ENCODE results near the gene DCLK1. TPM values are rescaled to one million over a fixed set of nuclear protein-coding genes. Genes with fewer than 3 reads are reported as not detected.

The DCLK1 gene
- total and polyA plus RNA-seq, 10 of the 15 experiments (the other 5 are each of a cell fraction or from before 2014, with no cell fraction given), result not detected

DNA sequence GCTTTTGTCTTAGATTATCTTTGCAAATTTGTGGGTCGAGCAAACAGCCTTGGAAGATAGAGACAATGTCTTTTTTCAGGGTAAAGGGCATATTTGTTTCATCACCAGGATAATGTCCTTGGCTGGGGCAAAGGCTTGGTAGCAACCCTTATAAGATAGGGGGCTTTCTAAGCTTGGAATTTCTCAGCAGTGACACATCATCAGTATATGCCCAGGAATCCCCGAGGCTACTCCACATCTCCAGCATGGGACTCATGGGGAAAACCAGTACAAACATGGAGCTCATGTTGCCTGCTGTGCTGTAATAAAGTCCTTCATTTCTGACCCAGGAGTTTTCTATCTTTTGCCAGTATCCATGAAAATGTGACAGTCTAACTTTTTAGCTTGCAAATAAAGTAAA is 77.1 kb downstream of the DCLK1 start (continued):
- TF ChIP-seq SIN3A (IDR thresholded peaks at IDR 0.05; ENCODE audit: low read depth, low read length), result no peak
- no peak for TF ChIP-seq ZNF384 (IDR thresholded peaks at IDR 0.05; ENCODE audit: borderline replicate concordance, low read depth, low read length)
- TF ChIP-seq IKZF2 (IDR thresholded peaks at IDR 0.05), result no peak

DNA sequence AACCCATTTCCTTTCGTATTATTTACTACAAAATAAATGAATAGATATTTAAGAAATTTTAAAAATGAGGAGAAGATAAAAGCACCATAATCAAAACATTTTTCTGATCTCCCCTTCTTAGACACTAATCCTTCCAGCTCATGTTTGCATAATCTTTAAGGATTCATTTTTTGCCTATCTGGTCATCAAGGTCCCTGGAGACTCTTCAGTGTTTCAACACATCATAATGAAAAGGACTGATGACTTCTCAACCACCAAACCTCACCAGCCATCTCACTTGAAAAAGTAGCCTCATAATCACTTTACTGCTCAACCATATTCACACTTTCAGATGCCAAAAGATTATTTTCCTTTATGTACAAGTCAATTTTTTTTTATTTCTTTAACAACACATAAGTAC is 80.1 kb downstream of the DCLK1 start:
- FAIRE-seq, result no peak
- Histone ChIP-seq H3K27me3 (replicated peaks in 1 of 2; ENCODE audit: control insufficient read depth in 2 of 2, insufficient read depth in 2 of 2, low read length in 1 of 2) (no peaks in the 10 kb centered on the region), H3K79me2 (ENCODE audit: control insufficient read depth, insufficient read depth, low read length) (no peaks in the 10 kb centered on the region), H3K9ac (ENCODE audit: control insufficient read depth, insufficient read depth, low read length) (no peak overlapping the region), H3K4me1 (ENCODE audit: control insufficient read depth, insufficient read depth, low read length) (no peaks in the 10 kb centered on the region), H3K4me2 (ENCODE audit: control insufficient read depth, insufficient read depth) (no peak overlapping the region), H3K9me3 (replicated peaks; ENCODE audit: control insufficient read depth, insufficient read depth, low read length) (no peaks in the 10 kb centered on the region), H3K4me3 (no peak overlapping the region), H4K20me1 (ENCODE audit: control insufficient read depth, insufficient read depth) (no peaks in the 10 kb centered on the region), H2AFZ (ENCODE audit: control insufficient read depth, low read depth, low read length) (no peak overlapping the region), H3K27ac (ENCODE audit: control insufficient read depth, insufficient read depth) (no peak overlapping the region), H3K36me3 (ENCODE audit: control insufficient read depth in 2 of 2, insufficient read depth in 2 of 2, low read length in 1 of 2) (no peaks in the 10 kb centered on the region)
- ChIA-PET SMC1A (ENCODE audit: uncharacterized antibody, unreplicated experiment) (no interaction called here), RAD21 (ENCODE audit: unreplicated experiment) (no interaction called here), POLR2A (no interaction called here), CTCF (no interaction called here)
- ATAC-seq, result no peak
- in situ Hi-C loops (cut with MboI) (no loop called here), intact Hi-C loops (cut with micrococcal nuclease; ENCODE audit: unreplicated experiment) (no loop called here)
- 7% methylated on average over 1 of the region's 1 CpG for WGBS (ENCODE audit: insufficient coverage, insufficient replicate concordance, low lambda C conversion rate, missing lambda C conversion rate)
- DNase-seq (ENCODE audit: low read depth, low spot score), result no peak
- BruUV-seq (replicated peaks), result no TSS peak
- no peak for TF ChIP-seq MEF2B (IDR thresholded peaks at IDR 0.05; ENCODE audit: partially characterized antibody, poor library complexity, severe bottlenecking)
- TF ChIP-seq ESRRA (IDR thresholded peaks at IDR 0.05; ENCODE audit: low read length), result no peak
- TF ChIP-seq RCOR1 (conservative IDR thresholded peaks at IDR 0.05; ENCODE audit: low read depth, low read length), result no peak
- TF ChIP-seq EP300 (IDR thresholded peaks at IDR 0.05; ENCODE audit: borderline replicate concordance in 1 of 2, control insufficient read depth in 1 of 2, low read depth in 2 of 2, low read length in 2 of 2), result no peak
- TF ChIP-seq CHD4 (IDR thresholded peaks at IDR 0.05), result no peak
- no peak for TF ChIP-seq CEBPB (IDR thresholded peaks at IDR 0.05; ENCODE audit: borderline replicate concordance in 1 of 2, low read depth in 2 of 2, low read length in 2 of 2)
- TF ChIP-seq CUX1 (IDR thresholded peaks at IDR 0.05; ENCODE audit: insufficient replicate concordance, low read depth, low read length), result no peak
- no peak for TF ChIP-seq ZNF207 (IDR thresholded peaks at IDR 0.05; ENCODE audit: borderline replicate concordance)
- TF ChIP-seq SIN3A (IDR thresholded peaks at IDR 0.05; ENCODE audit: low read depth, low read length), result no peak
- TF ChIP-seq CBX3 (IDR thresholded peaks at IDR 0.05; ENCODE audit: borderline replicate concordance, low read depth), result no peak
- TF ChIP-seq JUND (IDR thresholded peaks at IDR 0.05; ENCODE audit: low read depth, low read length), result no peak
- TF ChIP-seq E2F8 (IDR thresholded peaks at IDR 0.05; ENCODE audit: low read depth, partially characterized antibody), result no peak
- TF ChIP-seq POU2F2 (IDR thresholded peaks at IDR 0.05; ENCODE audit: borderline replicate concordance, low read depth, low read length), result no peak
